B cell (primary cell): ENCODE measurements around the gene NAT8.
"Not testable (repeated sequence)": the region's sequence is repeated elsewhere in the genome, so short reads cannot be mapped to it uniquely, and the experiment has no call there.

Source experiments
- CTCF ChIP-seq: fragments of 200-600 bp; IDR thresholded peaks from one replicate; pipeline ENCODE4 v1.8.0; 2022; ENCODE audit warnings: antibody characterized with exemption, mild to moderate bottlenecking
- EZH2 ChIP-seq: IDR thresholded peaks from 2 replicates; pipeline ENCODE4 v1.6.1; 2012; ENCODE audit warnings: borderline replicate concordance, low read depth, mild to moderate bottlenecking, moderate library complexity, low read length; ENCODE audit not compliant: insufficient read depth, poor library complexity, severe bottlenecking

- not testable (repeated sequence) for TF ChIP-seq CTCF, EZH2
These were observed 42.1 kb upstream of the NAT8 start for GRCh38 chr2:73684325-73684724.
